Nephron (organoid): ENCODE results near the gene RHOU.

Source experiments
- H3K27ac Mint-ChIP-seq, 3 experiments: 2 replicates each; pipeline ENCODE4 v1.8.0; 2020; ENCODE audit warnings: mixed read lengths in 3 of 3, mild to moderate bottlenecking in 2 of 3, moderate library complexity in 1 of 3
- H3K27me3 Mint-ChIP-seq: 2 replicates; pipeline ENCODE4 v1.8.0; 2021; ENCODE audit warnings: low read depth, mild to moderate bottlenecking, moderate library complexity, mixed read lengths
- H3K36me3 Mint-ChIP-seq: 2 replicates; pipeline ENCODE4 v1.8.0; 2020; ENCODE audit warnings: low read depth, mixed read lengths
- H3K4me1 Mint-ChIP-seq: 2 replicates; pipeline ENCODE4 v1.8.0; 2020; ENCODE audit warnings: mixed read lengths
- H3K4me3 Mint-ChIP-seq, 3 experiments: 2 replicates each; pipeline ENCODE4 v1.8.0; 2020; ENCODE audit warnings: mild to moderate bottlenecking in 3 of 3, mixed read lengths in 3 of 3, moderate library complexity in 2 of 3
- H3K9me3 Mint-ChIP-seq: 2 replicates; pipeline ENCODE4 v1.8.0; 2020; ENCODE audit warnings: mixed read lengths
- TF ChIP-seq, protein P1 (sequence below), 3 experiments: fragments of 200-600 bp; sonication (generic); IDR thresholded peaks; one replicate each; pipeline ENCODE4 v1.5.0; 2021; ENCODE audit warnings: antibody characterized with exemption in 3 of 3; ENCODE audit not compliant: unreplicated experiment in 3 of 3

Gene RHOU

DNA sequence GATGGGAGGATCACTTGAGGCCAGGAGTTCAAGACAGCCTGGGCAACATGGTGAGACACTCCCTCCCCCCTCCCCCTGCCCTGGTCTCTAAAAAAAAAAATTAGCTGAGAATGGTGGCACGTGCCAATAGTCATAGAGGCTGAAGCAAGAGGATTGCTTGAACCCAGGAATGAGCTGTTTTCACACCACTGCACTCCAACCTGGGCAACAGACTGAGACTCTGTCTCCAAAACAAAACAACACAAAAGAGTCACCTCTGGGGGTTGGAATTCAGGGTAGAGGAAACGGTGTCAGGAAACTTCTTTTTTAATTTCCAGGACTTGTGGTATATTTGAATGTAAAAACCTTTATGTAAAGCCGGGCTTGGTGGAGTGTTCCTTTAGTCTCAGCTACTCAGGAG is 43.2 kb downstream of the RHOU start:
- Mint-ChIP-seq H3K36me3 (no peaks in the 10 kb centered on the region), H3K9me3 (peaks cover 3% of the 10 kb centered on the region), H3K4me1 (peaks cover 7% of the 10 kb centered on the region), H3K27me3 (peaks cover 13% of the 10 kb centered on the region), H3K4me3 (no peak overlapping the region), H3K27ac (no peak overlapping the region)
- TF ChIP-seq, protein P1, sequence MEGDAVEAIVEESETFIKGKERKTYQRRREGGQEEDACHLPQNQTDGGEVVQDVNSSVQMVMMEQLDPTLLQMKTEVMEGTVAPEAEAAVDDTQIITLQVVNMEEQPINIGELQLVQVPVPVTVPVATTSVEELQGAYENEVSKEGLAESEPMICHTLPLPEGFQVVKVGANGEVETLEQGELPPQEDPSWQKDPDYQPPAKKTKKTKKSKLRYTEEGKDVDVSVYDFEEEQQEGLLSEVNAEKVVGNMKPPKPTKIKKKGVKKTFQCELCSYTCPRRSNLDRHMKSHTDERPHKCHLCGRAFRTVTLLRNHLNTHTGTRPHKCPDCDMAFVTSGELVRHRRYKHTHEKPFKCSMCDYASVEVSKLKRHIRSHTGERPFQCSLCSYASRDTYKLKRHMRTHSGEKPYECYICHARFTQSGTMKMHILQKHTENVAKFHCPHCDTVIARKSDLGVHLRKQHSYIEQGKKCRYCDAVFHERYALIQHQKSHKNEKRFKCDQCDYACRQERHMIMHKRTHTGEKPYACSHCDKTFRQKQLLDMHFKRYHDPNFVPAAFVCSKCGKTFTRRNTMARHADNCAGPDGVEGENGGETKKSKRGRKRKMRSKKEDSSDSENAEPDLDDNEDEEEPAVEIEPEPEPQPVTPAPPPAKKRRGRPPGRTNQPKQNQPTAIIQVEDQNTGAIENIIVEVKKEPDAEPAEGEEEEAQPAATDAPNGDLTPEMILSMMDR (IDR thresholded peaks at IDR 0.05; ENCODE audit: unreplicated experiment in 3 of 3), result no peak

DNA sequence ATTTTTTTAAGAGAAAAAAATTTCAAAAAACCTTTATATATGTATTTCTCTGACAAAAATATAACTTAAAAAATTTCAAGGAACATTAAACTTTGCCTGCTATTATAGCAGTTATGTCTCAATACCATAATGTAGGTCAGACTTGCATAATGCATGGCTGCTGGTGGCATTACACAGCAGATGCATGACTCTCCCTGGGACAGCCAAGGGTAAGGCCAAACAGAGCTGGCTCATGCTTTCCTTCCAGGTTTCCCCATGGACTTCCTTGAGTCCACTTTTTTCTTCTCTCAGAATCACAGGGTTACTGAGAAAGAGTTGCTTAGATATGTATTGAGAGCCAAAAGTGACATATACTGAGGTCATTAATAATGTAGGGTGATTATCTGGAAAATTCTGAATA is 43.7 kb downstream of the RHOU start:
- H3K27ac Mint-ChIP-seq, result no peak overlapping the region
- peaks cover 7% of the 10 kb centered on the region for H3K4me1 Mint-ChIP-seq
- H3K9me3 Mint-ChIP-seq, result peaks cover 3% of the 10 kb centered on the region
- TF ChIP-seq, protein P1 (IDR thresholded peaks at IDR 0.05; ENCODE audit: unreplicated experiment in 3 of 3), result no peak
- no peak overlapping the region for H3K4me3 Mint-ChIP-seq
- peaks cover 13% of the 10 kb centered on the region for H3K27me3 Mint-ChIP-seq
- no peaks in the 10 kb centered on the region for H3K36me3 Mint-ChIP-seq

DNA sequence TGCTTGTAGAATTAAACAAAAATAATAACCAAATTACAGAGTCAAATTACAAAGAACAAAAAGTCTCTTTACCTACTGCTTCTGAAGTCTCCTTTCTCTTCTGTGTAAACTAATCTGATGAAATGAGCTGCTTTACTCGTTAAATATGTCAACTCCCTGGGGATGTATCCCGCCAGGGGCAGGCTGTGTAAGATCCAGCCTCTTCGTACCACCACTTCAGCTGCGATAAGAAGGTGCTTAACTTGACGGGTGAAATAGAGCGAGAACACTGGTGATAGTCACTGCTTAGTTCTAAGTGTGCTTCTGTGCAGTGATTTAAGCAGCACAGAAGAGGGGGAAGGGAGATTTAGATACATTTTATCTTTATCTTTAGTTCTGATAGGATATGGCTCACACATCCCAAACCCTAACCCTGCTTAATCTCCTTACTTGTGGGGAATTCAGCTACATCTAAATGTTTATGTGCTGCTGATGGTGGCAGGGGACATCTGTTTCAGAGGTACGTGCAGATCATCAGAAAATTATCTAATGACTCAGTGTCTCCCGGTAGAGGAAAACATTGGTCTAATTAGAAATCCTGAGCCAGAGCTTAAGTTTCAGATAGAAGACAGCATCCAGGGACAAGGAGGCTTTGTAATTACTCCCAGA is 46.0 kb downstream of the RHOU start:
- Mint-ChIP-seq H3K9me3 (no peaks in the 10 kb centered on the region), H3K4me1 (no peaks in the 10 kb centered on the region), H3K4me3 (no peak overlapping the region), H3K36me3 (no peaks in the 10 kb centered on the region), H3K27me3 (peaks cover 10% of the 10 kb centered on the region), H3K27ac (no peak overlapping the region)
- TF ChIP-seq, protein P1 (IDR thresholded peaks at IDR 0.05; ENCODE audit: unreplicated experiment in 3 of 3), result no peak

DNA sequence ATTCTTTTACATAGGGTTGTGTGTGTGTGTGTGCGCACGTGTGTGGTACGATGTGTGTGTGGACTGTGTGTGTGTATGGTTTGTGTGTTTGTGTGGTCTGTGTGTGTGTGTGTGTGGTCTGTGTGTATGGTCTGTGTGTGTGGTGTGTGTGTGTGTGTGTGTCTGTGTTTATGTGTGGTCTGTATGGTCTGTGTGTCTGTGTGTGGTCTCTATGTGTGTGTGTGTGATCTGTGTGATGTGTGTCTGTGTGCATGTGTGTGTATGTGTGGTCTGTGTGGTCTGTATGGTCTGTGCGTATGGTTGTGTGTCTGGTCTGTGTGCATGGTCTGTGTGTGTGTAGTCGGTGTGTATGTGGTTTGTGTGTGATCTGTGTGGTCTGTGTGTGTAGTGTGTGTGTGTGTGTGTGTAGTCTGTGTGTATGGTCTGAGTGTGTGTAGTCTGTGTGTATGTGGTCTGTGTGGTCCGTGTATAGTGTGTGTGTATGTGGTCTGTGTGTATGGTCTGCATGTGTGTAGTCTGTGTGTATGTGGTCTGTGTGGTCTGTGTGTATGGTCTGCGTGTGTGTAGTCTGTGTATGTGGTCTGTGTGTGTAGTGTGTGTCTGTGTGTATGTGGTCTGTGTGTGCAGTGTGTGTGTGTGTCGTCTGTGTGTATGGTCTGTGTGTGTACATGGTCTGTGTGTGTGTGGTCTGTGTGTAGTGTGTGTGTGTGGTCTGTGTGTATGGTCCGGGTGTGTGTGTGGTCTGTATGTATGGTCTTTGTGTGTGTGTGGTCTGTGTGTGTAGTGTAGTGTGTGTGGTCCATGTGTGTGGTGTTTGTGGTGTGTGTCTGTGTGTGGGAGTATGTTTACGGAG is 46.8 kb downstream of the RHOU start:
- Mint-ChIP-seq H3K27ac (no peak overlapping the region), H3K27me3 (peaks cover 10% of the 10 kb centered on the region), H3K9me3 (no peaks in the 10 kb centered on the region), H3K36me3 (no peaks in the 10 kb centered on the region), H3K4me1 (no peaks in the 10 kb centered on the region), H3K4me3 (no peak overlapping the region)
- TF ChIP-seq, protein P1 (IDR thresholded peaks at IDR 0.05; ENCODE audit: unreplicated experiment in 3 of 3), result no peak

DNA sequence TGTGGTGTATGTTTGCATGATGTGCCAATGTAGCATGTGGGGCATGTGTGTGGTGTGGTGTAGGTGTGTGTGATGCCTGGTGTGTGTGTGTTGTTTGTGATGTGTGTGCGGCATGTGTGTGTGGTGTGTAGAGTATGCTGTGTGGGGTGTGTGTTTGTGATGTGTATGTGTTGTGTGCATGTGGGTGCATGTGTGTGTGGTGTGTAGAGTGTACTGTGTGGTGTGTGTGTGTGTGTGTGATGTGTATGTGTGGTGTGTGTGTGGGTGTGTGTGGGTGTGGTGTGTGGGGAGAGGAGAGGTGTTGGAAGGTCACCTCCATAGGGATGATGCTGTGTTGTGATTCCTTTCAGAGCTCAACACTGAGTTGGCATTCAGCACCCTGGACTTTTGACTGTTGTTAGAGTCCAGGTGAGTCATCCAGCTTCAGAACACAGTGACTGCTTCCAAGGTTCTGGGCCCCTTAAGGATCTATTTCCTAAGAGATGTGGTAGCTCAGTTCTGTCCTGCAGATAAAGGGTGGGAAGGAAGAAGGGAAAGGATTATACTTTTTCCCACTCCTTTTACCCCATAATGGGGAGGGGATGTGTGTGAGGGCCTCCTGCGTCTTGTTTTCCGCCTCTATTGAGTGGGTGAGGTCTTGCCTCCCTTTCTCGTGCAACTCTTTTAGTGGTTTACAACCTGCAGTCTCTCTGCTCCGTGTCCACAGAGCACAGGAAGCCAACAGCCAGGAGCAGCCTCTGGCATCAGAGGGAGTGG is 47.6 kb downstream of the RHOU start:
- Mint-ChIP-seq H3K9me3 (no peaks in the 10 kb centered on the region), H3K27ac (peak overlapping the region in 1 of 3 experiments; percentile 54), H3K4me3 (no peak overlapping the region), H3K36me3 (no peaks in the 10 kb centered on the region), H3K4me1 (no peaks in the 10 kb centered on the region), H3K27me3 (peaks cover 10% of the 10 kb centered on the region)
- TF ChIP-seq, protein P1 (IDR thresholded peaks at IDR 0.05; ENCODE audit: unreplicated experiment in 3 of 3), result no peak
